Sigmoid colon (tissue), 4 donors: ENCODE results near the gene NMBR.

ENCODE experiments used
- EP300 ChIP-seq, 4 donors: sonication (generic); formaldehyde crosslinking; IDR thresholded peaks; one replicate each; pipeline ENCODE4 v1.6.1; 2017; ENCODE audit warnings: antibody characterized with exemption in 4 of 4
- POLR2A ChIP-seq, 2 donors: fragments of 450-650 bp; IDR thresholded peaks; one replicate each; pipeline ENCODE4 v1.6.1; 2016; ENCODE audit warnings: antibody characterized with exemption in 2 of 2, mild to moderate bottlenecking in 2 of 2, moderate library complexity in 2 of 2
- POLR2AphosphoS5 ChIP-seq, 4 donors: sonication (generic); formaldehyde crosslinking; IDR thresholded peaks; one replicate each; pipeline ENCODE4 v1.6.1; 2017; ENCODE audit warnings: antibody characterized with exemption in 4 of 4
- TF ChIP-seq, protein P1 (sequence below), 4 experiments: fragments of 450-650 bp in 3 of 4; fragments of 200-600 bp in 1 of 4; IDR thresholded peaks; one replicate each; pipeline ENCODE4 v1.5.1; 2016 to 2019; ENCODE audit warnings: antibody characterized with exemption in 4 of 4, mild to moderate bottlenecking in 3 of 4, moderate library complexity in 2 of 4

DNA sequence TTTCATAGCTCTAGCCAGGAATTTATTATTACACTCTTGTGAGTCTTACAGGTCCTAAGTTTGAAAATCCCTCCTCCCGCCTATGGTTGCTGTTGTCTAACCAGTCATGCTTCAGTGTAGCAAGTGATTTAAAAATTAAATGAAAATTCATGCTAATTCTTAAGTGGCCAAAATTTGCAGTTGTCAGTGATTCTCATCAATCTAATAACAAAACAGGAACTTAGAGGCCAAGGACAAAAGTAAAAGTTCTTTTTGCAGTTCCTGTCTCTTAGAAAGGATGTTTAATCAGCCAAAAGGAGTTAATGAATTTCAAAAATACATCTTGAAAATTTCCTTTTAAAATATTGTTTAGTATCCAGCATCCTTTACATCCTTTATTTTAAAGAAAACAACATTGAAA is 36.4 kb upstream of the NMBR start:
- TF ChIP-seq, protein P1, sequence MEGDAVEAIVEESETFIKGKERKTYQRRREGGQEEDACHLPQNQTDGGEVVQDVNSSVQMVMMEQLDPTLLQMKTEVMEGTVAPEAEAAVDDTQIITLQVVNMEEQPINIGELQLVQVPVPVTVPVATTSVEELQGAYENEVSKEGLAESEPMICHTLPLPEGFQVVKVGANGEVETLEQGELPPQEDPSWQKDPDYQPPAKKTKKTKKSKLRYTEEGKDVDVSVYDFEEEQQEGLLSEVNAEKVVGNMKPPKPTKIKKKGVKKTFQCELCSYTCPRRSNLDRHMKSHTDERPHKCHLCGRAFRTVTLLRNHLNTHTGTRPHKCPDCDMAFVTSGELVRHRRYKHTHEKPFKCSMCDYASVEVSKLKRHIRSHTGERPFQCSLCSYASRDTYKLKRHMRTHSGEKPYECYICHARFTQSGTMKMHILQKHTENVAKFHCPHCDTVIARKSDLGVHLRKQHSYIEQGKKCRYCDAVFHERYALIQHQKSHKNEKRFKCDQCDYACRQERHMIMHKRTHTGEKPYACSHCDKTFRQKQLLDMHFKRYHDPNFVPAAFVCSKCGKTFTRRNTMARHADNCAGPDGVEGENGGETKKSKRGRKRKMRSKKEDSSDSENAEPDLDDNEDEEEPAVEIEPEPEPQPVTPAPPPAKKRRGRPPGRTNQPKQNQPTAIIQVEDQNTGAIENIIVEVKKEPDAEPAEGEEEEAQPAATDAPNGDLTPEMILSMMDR (IDR thresholded peaks at IDR 0.05): no peak
- TF ChIP-seq POLR2A (IDR thresholded peaks at IDR 0.05): no peak
- TF ChIP-seq POLR2AphosphoS5 (IDR thresholded peaks at IDR 0.05): no peak
- no peak for TF ChIP-seq EP300 (IDR thresholded peaks at IDR 0.05)
